ENCODE data around the gene AOAH. TPM values are rescaled to one million over a fixed set of nuclear protein-coding genes. Genes with fewer than 3 reads are reported as not detected.
"Not testable (repeated sequence)": the region's sequence is repeated elsewhere in the genome, so short reads cannot be mapped to it uniquely, and the experiment has no call there.

Gene AOAH
- total RNA-seq, 1 donor from 2014 or later, result 0.92 TPM

- no peak overlapping the region for H3K27ac Mint-ChIP-seq
- no peaks in the 10 kb centered on the region for H3K27me3 Mint-ChIP-seq
- peaks cover 4% of the 10 kb centered on the region for H3K9me3 Mint-ChIP-seq
- H3K4me1 Mint-ChIP-seq (ENCODE audit: unreplicated experiment), result peaks cover 21% of the 10 kb centered on the region
- H3K36me3 Mint-ChIP-seq, result no peaks in the 10 kb centered on the region
- no peak overlapping the region for H3K4me3 Mint-ChIP-seq
- no peak for DNase-seq (ENCODE audit: extremely low spot score, unreplicated experiment)
- no peak for TF ChIP-seq CTCF (conservative IDR thresholded peaks at IDR 0.05)
Measured at GRCh38 chr7:36490419-36490830, 233.9 kb downstream of the AOAH start.

DNA sequence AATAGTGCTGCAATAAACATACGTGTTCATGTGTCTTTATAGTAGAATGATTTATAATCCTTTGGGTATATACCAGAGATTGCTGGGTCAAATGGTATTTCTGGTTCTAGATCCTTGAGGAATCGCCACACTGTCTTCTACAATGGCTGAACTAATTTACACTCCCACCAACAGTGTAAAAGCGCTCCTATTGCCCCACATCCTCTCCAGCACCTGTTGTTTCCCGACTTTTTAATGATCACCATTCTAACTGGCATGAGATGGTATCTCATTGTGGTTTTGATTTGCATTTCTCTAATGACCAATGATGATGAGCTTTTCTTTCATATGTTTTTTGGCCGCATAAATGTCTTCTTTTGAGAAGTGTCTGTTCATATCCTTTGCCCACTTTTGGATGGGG lies 235.6 kb downstream of the AOAH start:
- not testable (repeated sequence) for H3K36me3 Mint-ChIP-seq; H3K27ac Mint-ChIP-seq; H3K4me3 Mint-ChIP-seq; H3K9me3 Mint-ChIP-seq; DNase-seq (ENCODE audit: extremely low spot score, unreplicated experiment); H3K27me3 Mint-ChIP-seq
- peaks cover 23% of the 10 kb centered on the region for H3K4me1 Mint-ChIP-seq (ENCODE audit: unreplicated experiment)

DNA sequence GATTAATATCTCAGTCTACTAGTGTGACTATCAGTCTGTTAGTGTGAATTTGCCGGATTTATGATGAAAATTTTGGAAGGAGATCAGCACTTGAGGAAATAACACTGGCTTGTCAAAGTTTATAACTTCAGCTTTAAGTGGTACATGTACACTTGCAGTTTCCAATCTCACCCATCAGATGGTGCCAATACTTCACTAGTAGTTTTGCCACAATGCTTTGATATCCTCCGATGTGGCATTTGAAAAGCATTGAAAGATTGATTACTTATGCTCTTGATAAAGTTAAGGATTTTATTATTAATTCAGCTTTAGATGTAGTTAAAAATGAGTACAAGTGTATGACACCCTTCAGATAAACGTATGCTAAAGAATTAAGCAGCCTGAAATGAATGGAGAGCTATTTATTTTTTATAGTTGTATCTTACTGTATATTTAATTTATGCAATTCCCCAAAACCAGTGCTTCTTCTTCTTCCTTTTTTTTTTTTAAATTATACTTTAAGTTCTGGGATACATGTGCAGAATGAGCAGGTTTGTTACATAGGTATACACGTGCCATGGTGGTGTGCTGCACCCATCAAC lies 236.4 kb downstream of the AOAH start:
- peaks cover 4% of the 10 kb centered on the region for H3K9me3 Mint-ChIP-seq
- H3K27ac Mint-ChIP-seq, result no peak overlapping the region
- no peak overlapping the region for H3K4me3 Mint-ChIP-seq
- no peaks in the 10 kb centered on the region for H3K27me3 Mint-ChIP-seq
- DNase-seq (ENCODE audit: extremely low spot score, unreplicated experiment), result no peak
- H3K4me1 Mint-ChIP-seq (ENCODE audit: unreplicated experiment), result peaks cover 23% of the 10 kb centered on the region
- TF ChIP-seq CTCF (conservative IDR thresholded peaks at IDR 0.05), result peak; percentile 91
- no peaks in the 10 kb centered on the region for H3K36me3 Mint-ChIP-seq

- no peaks in the 10 kb centered on the region for H3K36me3 Mint-ChIP-seq
- H3K9me3 Mint-ChIP-seq, result peaks cover 4% of the 10 kb centered on the region
Measured at GRCh38 chr7:36486336-36486735, 238.0 kb downstream of the AOAH start.

DNA sequence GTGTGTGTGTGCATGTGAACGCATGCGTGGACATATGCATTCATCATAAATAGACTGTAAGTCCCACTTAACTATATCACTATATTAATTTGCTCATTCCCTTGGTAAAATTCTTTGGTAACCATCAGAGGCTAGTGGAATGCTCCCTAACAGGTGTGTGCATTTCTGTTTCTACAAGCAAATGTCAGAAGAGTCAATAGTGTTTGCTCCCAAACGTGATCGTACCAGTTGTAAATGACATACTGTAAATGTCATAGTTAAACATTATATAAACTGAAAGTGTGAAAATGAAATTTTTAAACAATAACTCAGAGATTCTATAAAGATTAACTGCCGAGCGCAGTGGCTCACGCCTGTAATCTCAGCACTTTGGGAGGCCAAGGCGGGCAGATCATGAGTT lies 240.0 kb downstream of the AOAH start:
- DNase-seq (ENCODE audit: extremely low spot score, unreplicated experiment), result no peak
- Mint-ChIP-seq H3K36me3 (no peaks in the 10 kb centered on the region), H3K4me1 (ENCODE audit: unreplicated experiment) (peaks cover 10% of the 10 kb centered on the region), H3K27ac (no peak overlapping the region), H3K27me3 (no peaks in the 10 kb centered on the region), H3K4me3 (no peak overlapping the region), H3K9me3 (peaks cover 10% of the 10 kb centered on the region)
- no peak for TF ChIP-seq CTCF (conservative IDR thresholded peaks at IDR 0.05)

More at GRCh38 chr7:36486336-36486735, 238.0 kb downstream of the AOAH start:
- Mint-ChIP-seq H3K27ac (no peak overlapping the region), H3K27me3 (no peaks in the 10 kb centered on the region), H3K4me3 (no peak overlapping the region), H3K4me1 (ENCODE audit: unreplicated experiment) (peaks cover 23% of the 10 kb centered on the region)
- no peak for TF ChIP-seq CTCF (conservative IDR thresholded peaks at IDR 0.05)
- no peak for DNase-seq (ENCODE audit: extremely low spot score, unreplicated experiment)

DNA sequence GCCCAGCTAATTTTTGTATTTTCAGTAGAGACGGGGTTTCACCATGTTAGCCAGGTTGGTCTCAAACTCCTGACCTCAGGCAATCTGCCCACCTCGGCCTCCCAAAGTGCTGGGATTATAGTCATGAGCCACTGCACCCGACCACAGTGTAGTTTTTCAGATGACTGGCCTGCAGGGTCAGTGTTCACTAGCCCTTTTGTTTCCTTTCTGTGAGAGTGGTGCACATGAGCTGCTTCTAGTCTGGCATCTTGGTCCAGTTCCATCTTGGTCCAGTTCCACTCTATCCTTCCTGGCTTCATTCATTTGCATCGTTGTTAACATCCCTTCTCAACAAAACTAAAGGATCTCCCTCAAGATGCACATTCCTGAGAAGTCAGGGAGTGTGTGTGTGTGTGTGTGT lies 240.4 kb downstream of the AOAH start:
- not testable (repeated sequence) for H3K9me3 Mint-ChIP-seq; DNase-seq (ENCODE audit: extremely low spot score, unreplicated experiment); H3K36me3 Mint-ChIP-seq; H3K27ac Mint-ChIP-seq; H3K27me3 Mint-ChIP-seq; H3K4me1 Mint-ChIP-seq (ENCODE audit: unreplicated experiment); H3K4me3 Mint-ChIP-seq

DNA sequence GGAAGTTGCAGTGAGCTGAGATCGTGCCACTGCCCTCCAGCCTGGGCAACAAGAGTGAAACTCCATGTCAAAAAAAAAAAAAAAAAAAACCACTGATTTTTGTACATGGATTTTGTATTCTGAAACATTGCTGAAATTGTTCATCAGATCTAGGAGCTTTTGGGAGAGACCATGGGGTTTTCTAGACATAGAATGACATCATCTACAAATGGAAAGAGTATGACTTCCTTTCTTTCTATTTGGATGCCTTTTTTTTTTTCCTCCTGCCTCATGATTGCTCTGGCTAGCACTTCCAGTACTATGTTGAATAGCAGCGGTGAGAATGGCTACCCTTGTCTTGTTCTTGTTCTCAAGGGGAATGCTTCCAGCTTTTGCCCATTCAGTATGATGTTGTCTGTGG lies 245.5 kb downstream of the AOAH start:
- Mint-ChIP-seq H3K4me3 (no peak overlapping the region), H3K9me3 (peaks cover 6% of the 10 kb centered on the region), H3K4me1 (ENCODE audit: unreplicated experiment) (no peaks in the 10 kb centered on the region), H3K36me3 (no peaks in the 10 kb centered on the region), H3K27me3 (no peaks in the 10 kb centered on the region), H3K27ac (no peak overlapping the region)
- no peak for DNase-seq (ENCODE audit: extremely low spot score, unreplicated experiment)
- no peak for TF ChIP-seq CTCF (conservative IDR thresholded peaks at IDR 0.05)
